ENCODE data around the gene ANO4.
"Not testable (repeated sequence)": the region's sequence is repeated elsewhere in the genome, so short reads cannot be mapped to it uniquely, and the experiment has no call there.

The ANO4 gene

GRCh38 chr12:101116911-101117310 lies 322.3 kb downstream of the ANO4 start:
- ATAC-seq (replicated peaks; ENCODE audit: extremely low read depth, poor library complexity, severe bottlenecking): no peak
- no peak overlapping the region for H3K27ac Mint-ChIP-seq (ENCODE audit: low read depth)
- no peaks in the 10 kb centered on the region for H3K27me3 Mint-ChIP-seq
- H3K4me1 Mint-ChIP-seq: no peaks in the 10 kb centered on the region
- H3K36me3 Mint-ChIP-seq (ENCODE audit: insufficient read depth): no peaks in the 10 kb centered on the region
- DNase-seq (ENCODE audit: low spot score in 2 of 2): no peak
- H3K9me3 Mint-ChIP-seq: no peaks in the 10 kb centered on the region
- H3K4me3 Mint-ChIP-seq: no peak overlapping the region

GRCh38 chr12:101117842-101118241 lies 323.3 kb downstream of the ANO4 start:
- no peaks in the 10 kb centered on the region for H3K36me3 Mint-ChIP-seq (ENCODE audit: insufficient read depth)
- no peaks in the 10 kb centered on the region for H3K27me3 Mint-ChIP-seq
- no peak for ATAC-seq (replicated peaks; ENCODE audit: extremely low read depth, poor library complexity, severe bottlenecking)
- H3K4me3 Mint-ChIP-seq: no peak overlapping the region
- no peaks in the 10 kb centered on the region for H3K4me1 Mint-ChIP-seq
- H3K27ac Mint-ChIP-seq (ENCODE audit: low read depth): no peak overlapping the region
- DNase-seq (ENCODE audit: low spot score in 2 of 2): no peak
- no peaks in the 10 kb centered on the region for H3K9me3 Mint-ChIP-seq

DNA sequence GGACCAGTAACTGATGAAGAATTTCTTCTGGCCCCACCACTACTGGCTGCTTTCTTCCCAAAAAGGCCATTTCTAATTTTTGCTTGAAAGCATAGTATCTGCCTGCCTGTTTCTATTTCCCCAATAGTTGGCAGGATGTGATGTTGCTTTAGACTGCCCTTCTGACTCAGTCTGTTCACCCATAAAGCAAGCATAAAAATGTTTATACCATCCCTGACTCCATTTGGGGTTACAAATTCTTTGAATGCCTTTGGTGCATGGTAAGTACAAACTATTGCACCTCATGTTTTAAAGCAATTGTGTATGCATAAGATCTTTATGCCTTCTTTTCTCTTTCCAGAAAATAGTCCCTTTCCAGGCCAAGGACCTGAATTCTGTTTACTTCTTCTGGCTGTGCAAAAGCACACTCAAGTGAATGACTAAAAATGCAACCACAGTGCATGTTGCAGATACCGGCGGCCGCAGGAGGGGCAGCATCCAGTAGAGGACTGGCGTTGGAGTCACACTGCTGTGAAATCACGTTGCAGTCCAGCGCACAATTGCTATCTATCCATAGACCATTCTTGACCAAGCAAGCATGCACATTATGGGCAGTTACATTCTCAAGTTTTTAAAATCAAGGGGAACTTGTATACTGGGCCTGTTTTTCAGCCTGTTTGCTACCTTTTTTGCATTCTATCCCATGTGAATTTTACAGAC lies 333.1 kb downstream of the ANO4 start:
- H3K27me3 Mint-ChIP-seq: no peaks in the 10 kb centered on the region
- no peak for ATAC-seq (replicated peaks; ENCODE audit: extremely low read depth, poor library complexity, severe bottlenecking)

DNA sequence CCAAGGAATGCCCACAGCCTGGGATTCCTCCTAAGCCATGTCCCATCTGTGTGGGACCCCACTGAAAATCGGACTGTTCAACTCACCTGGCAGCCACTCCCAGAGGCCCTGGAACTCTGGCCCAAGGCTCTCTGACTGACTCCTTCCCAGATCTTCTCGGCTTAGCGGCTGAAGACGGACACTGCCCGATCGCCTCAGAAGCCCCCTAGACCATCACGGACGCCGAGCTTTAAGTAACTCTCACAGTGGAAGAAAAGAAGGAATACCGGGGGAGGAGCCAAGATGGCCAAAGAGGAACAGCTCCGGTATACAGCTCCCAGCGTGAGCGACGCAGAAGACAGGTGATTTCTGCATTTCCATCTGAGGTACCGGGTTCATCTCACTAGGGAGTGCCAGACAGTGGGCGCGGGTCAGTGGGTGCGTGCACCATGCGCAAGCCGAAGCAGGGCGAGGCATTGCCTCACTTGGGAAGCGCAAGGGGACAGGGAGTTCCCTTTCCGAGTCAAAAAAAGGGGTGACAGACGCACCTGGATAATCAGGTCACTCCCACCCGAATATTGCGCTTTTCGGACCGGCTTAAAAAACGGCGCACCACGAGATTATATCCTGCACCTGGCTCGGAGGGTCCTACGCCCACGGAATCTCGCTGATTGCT lies 351.3 kb downstream of the ANO4 start:
- ATAC-seq (replicated peaks; ENCODE audit: extremely low read depth, poor library complexity, severe bottlenecking); H3K36me3 Mint-ChIP-seq (ENCODE audit: insufficient read depth); DNase-seq (ENCODE audit: low spot score in 2 of 2); H3K27ac Mint-ChIP-seq (ENCODE audit: low read depth); H3K4me3 Mint-ChIP-seq; H3K27me3 Mint-ChIP-seq; H3K9me3 Mint-ChIP-seq; H3K4me1 Mint-ChIP-seq: not testable (repeated sequence)

More for the DNA sequence above, 333.1 kb downstream of the ANO4 start:
- DNase-seq (ENCODE audit: low spot score in 2 of 2): no peak
- H3K36me3 Mint-ChIP-seq (ENCODE audit: insufficient read depth): no peaks in the 10 kb centered on the region
- H3K9me3 Mint-ChIP-seq: no peaks in the 10 kb centered on the region
- no peak overlapping the region for H3K27ac Mint-ChIP-seq (ENCODE audit: low read depth)
- H3K4me1 Mint-ChIP-seq: no peaks in the 10 kb centered on the region
- no peak overlapping the region for H3K4me3 Mint-ChIP-seq

DNA sequence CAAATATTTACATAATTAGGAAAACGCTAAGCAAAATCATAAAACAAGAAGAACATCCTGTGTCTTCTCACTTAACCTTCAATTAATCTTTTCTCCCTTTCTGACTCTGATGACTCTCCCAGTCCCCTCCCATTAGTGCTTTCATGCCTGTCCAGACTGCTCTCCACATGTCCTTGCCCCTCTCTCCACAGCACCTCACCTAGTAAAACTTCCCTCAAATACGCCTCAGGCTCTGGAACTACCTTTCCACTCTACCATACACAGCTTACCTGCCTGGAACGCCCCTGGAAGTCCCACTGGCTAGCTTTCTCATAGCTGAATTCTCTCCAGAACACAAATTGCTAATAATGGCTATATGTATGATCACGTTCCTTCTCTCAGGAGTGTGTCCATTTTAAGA lies 370.7 kb downstream of the ANO4 start:
- H3K36me3 Mint-ChIP-seq (ENCODE audit: insufficient read depth): no peaks in the 10 kb centered on the region
- no peaks in the 10 kb centered on the region for H3K9me3 Mint-ChIP-seq
- H3K4me1 Mint-ChIP-seq: no peaks in the 10 kb centered on the region
- no peaks in the 10 kb centered on the region for H3K27me3 Mint-ChIP-seq
- no peak for DNase-seq (ENCODE audit: low spot score in 2 of 2)
- no peak for ATAC-seq (replicated peaks; ENCODE audit: extremely low read depth, poor library complexity, severe bottlenecking)
- no peak overlapping the region for H3K27ac Mint-ChIP-seq (ENCODE audit: low read depth)
- no peak overlapping the region for H3K4me3 Mint-ChIP-seq

- H3K27me3 Mint-ChIP-seq: peaks cover 10% of the 10 kb centered on the region
- no peak overlapping the region for H3K27ac Mint-ChIP-seq (ENCODE audit: low read depth)
- H3K36me3 Mint-ChIP-seq (ENCODE audit: insufficient read depth): no peaks in the 10 kb centered on the region
- no peak overlapping the region for H3K4me3 Mint-ChIP-seq
- no peaks in the 10 kb centered on the region for H3K4me1 Mint-ChIP-seq
- H3K9me3 Mint-ChIP-seq: no peaks in the 10 kb centered on the region
- ATAC-seq (replicated peaks; ENCODE audit: extremely low read depth, poor library complexity, severe bottlenecking): no peak
- DNase-seq (ENCODE audit: low spot score in 2 of 2): no peak
Measured at GRCh38 chr12:101166866-101167265, 372.3 kb downstream of the ANO4 start.

- DNase-seq (ENCODE audit: low spot score in 2 of 2) (no peak), ATAC-seq (replicated peaks; ENCODE audit: extremely low read depth, poor library complexity, severe bottlenecking) (no peak)
- Mint-ChIP-seq H3K27me3 (peaks cover 10% of the 10 kb centered on the region), H3K4me3 (no peak overlapping the region), H3K4me1 (no peaks in the 10 kb centered on the region), H3K36me3 (ENCODE audit: insufficient read depth) (no peaks in the 10 kb centered on the region), H3K9me3 (no peaks in the 10 kb centered on the region), H3K27ac (ENCODE audit: low read depth) (no peak overlapping the region)
Measured at GRCh38 chr12:101168001-101168400, 373.4 kb downstream of the ANO4 start.

DNA sequence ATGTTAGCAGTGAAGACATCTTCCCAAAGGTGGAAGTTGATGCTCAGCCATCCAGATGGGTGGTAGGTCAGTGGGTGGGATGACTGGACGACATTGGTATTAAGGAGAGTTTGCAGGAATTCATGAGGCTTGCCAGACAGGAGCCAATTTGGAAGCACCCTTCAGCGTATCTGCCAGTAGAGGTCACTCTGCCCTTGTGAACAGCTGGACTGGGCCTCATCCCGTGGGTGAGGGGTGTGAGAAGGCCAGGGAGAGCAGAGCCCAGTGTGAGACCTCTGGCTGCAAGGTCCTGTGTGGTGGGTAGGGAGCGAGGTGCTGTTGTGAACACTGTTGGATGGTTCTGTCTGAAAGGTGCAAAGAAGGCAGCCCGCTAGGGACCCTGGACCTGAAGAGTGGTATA lies 377.7 kb downstream of the ANO4 start:
- peaks cover 12% of the 10 kb centered on the region for H3K9me3 Mint-ChIP-seq
- no peak for DNase-seq (ENCODE audit: low spot score in 2 of 2)
- H3K27ac Mint-ChIP-seq (ENCODE audit: low read depth): no peak overlapping the region
- peaks cover 10% of the 10 kb centered on the region for H3K27me3 Mint-ChIP-seq
- H3K4me3 Mint-ChIP-seq: no peak overlapping the region
- H3K36me3 Mint-ChIP-seq (ENCODE audit: insufficient read depth): no peaks in the 10 kb centered on the region
- no peak for ATAC-seq (replicated peaks; ENCODE audit: extremely low read depth, poor library complexity, severe bottlenecking)
- no peaks in the 10 kb centered on the region for H3K4me1 Mint-ChIP-seq

DNA sequence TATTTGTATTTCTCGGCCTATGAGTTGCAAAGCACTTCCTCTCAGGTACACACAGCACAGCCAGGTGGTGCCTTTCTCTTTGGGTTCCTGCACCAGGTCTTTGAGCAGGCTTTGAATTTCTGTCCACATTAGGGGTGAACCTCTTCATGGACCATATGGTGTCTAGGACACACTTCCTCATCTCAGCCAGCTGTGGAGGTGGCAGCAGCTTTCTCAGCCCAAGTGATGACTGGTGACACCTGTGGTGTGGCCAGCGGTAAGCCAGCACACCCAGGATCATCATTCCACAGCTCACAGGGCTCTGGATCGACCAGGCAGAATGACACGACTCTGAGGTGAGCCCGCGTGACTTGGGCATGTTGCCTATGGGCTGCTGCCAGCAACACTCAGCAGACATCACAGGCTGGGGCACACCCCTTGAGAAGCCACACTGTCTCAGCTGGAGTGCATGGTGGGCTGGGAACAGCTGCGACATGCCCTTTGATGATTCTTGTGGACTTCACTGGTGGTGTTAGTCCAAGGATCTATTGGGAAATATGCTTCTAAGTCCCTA lies 378.7 kb downstream of the ANO4 start:
- peaks cover 10% of the 10 kb centered on the region for H3K27me3 Mint-ChIP-seq

GRCh38 chr12:101174541-101174940 lies 380.0 kb downstream of the ANO4 start:
- peaks cover 1% of the 10 kb centered on the region for H3K36me3 Mint-ChIP-seq (ENCODE audit: insufficient read depth)
- no peaks in the 10 kb centered on the region for H3K4me1 Mint-ChIP-seq
- H3K9me3 Mint-ChIP-seq: peaks cover 12% of the 10 kb centered on the region
- no peak overlapping the region for H3K27ac Mint-ChIP-seq (ENCODE audit: low read depth)
- no peak overlapping the region for H3K4me3 Mint-ChIP-seq
- ATAC-seq (replicated peaks; ENCODE audit: extremely low read depth, poor library complexity, severe bottlenecking) (no peak), DNase-seq (ENCODE audit: low spot score in 2 of 2) (no peak)
- peaks cover 10% of the 10 kb centered on the region for H3K27me3 Mint-ChIP-seq

More for the DNA sequence above, 378.7 kb downstream of the ANO4 start:
- no peak for ATAC-seq (replicated peaks; ENCODE audit: extremely low read depth, poor library complexity, severe bottlenecking)
- Mint-ChIP-seq H3K9me3 (peaks cover 12% of the 10 kb centered on the region), H3K36me3 (ENCODE audit: insufficient read depth) (no peaks in the 10 kb centered on the region), H3K4me3 (no peak overlapping the region), H3K4me1 (no peaks in the 10 kb centered on the region), H3K27ac (ENCODE audit: low read depth) (no peak overlapping the region)
- no peak for DNase-seq (ENCODE audit: low spot score in 2 of 2)
